NB4 (cell line): ENCODE measurements around the gene SMARCE1.

Experiments
- CTCF ChIP-seq: IDR thresholded peaks from one replicate; pipeline ENCODE4 v1.5.1; 2012; ENCODE audit warnings: low read depth, low read length
- MAX ChIP-seq: IDR thresholded peaks from 2 replicates; pipeline ENCODE4 v1.6.1; 2011; ENCODE audit warnings: low read depth, low read length
- MYC ChIP-seq: IDR thresholded peaks from 2 replicates; pipeline ENCODE4 v1.6.1; 2011; ENCODE audit warnings: low read depth, low read length
- POLR2A ChIP-seq: IDR thresholded peaks from 2 replicates; pipeline ENCODE4 v1.6.1; 2011; ENCODE audit warnings: mild to moderate bottlenecking; ENCODE audit not compliant: insufficient read length; ENCODE audit errors: extremely low read depth

- TF ChIP-seq CTCF: no peak
- TF ChIP-seq MAX: no peak
- TF ChIP-seq POLR2A: no peak
- TF ChIP-seq MYC: no peak
Observed at GRCh38 chr17:40625311-40625710, 22.3 kb downstream of the SMARCE1 start.
